GM21390 (cell line): ENCODE measurements around the gene COG4.
"Not testable (repeated sequence)": the region's sequence is repeated elsewhere in the genome, so short reads cannot be mapped to it uniquely, and the experiment has no call there.

Source experiments
- ATAC-seq: cut with Tn5 transposase; IDR thresholded peaks from one replicate; pipeline ENCODE4 v1.9.1; 2021; ENCODE audit not compliant: unreplicated experiment

COG4 gene

GRCh38 chr16:70457446-70458166 is 65.7 kb downstream of the COG4 start:
- no peak for ATAC-seq

- ATAC-seq = no peak
These were observed 67.4 kb downstream of the COG4 start for GRCh38 chr16:70455910-70456309.

- ATAC-seq = peak; percentile 89
These were observed 68.9 kb downstream of the COG4 start, which contains the start of gene FCSK for GRCh38 chr16:70454222-70455034. Gene FCSK, plus strand, starts transcription at chr16:70454595. Its CDS starts 8,596 bp downstream, at chr16:70463191.

- ATAC-seq = no peak
These were observed 69.5 kb downstream of the COG4 start for GRCh38 chr16:70453892-70454221.

GRCh38 chr16:70453117-70453891 is 70.0 kb downstream of the COG4 start:
- no peak for ATAC-seq

GRCh38 chr16:70451004-70451340 is 72.4 kb downstream of the COG4 start:
- ATAC-seq = not testable (repeated sequence)

GRCh38 chr16:70450142-70451003 is 73.0 kb downstream of the COG4 start:
- ATAC-seq = not testable (repeated sequence)

GRCh38 chr16:70448075-70448474 is 75.3 kb downstream of the COG4 start:
- ATAC-seq = no peak

- ATAC-seq = no peak
These were observed 78.9 kb downstream of the COG4 start for GRCh38 chr16:70444249-70445063.

- no peak for ATAC-seq
These were observed 81.0 kb downstream of the COG4 start for GRCh38 chr16:70442344-70442743.

GRCh38 chr16:70441406-70441990 is 81.9 kb downstream of the COG4 start:
- ATAC-seq = no peak

GRCh38 chr16:70440009-70440692 is 83.2 kb downstream of the COG4 start:
- ATAC-seq = no peak

GRCh38 chr16:70438969-70439862 is 84.1 kb downstream of the COG4 start, which contains the start of gene ST3GAL2:
Gene ST3GAL2, minus strand, starts transcription at chr16:70439100. Its CDS starts 40,570 bp downstream, at chr16:70398530.
- ATAC-seq = peak; percentile 80

GRCh38 chr16:70438585-70438968 is 84.8 kb downstream of the COG4 start:
- ATAC-seq = no peak

- no peak for ATAC-seq
These were observed 85.5 kb downstream of the COG4 start for GRCh38 chr16:70437582-70438557.

GRCh38 chr16:70437017-70437581 is 86.3 kb downstream of the COG4 start:
- no peak for ATAC-seq
